HG03558 (cell line): ENCODE data around the gene FBRS.
"Not testable (repeated sequence)": the region's sequence is repeated elsewhere in the genome, so short reads cannot be mapped to it uniquely, and the experiment has no call there.

ENCODE experiments used
- ATAC-seq: cut with Tn5 transposase; IDR thresholded peaks from one replicate; pipeline ENCODE4 v1.9.1; 2021; ENCODE audit warnings: moderate number of reproducible peaks; ENCODE audit not compliant: unreplicated experiment; ENCODE audit errors: extremely low read depth

The FBRS gene

DNA sequence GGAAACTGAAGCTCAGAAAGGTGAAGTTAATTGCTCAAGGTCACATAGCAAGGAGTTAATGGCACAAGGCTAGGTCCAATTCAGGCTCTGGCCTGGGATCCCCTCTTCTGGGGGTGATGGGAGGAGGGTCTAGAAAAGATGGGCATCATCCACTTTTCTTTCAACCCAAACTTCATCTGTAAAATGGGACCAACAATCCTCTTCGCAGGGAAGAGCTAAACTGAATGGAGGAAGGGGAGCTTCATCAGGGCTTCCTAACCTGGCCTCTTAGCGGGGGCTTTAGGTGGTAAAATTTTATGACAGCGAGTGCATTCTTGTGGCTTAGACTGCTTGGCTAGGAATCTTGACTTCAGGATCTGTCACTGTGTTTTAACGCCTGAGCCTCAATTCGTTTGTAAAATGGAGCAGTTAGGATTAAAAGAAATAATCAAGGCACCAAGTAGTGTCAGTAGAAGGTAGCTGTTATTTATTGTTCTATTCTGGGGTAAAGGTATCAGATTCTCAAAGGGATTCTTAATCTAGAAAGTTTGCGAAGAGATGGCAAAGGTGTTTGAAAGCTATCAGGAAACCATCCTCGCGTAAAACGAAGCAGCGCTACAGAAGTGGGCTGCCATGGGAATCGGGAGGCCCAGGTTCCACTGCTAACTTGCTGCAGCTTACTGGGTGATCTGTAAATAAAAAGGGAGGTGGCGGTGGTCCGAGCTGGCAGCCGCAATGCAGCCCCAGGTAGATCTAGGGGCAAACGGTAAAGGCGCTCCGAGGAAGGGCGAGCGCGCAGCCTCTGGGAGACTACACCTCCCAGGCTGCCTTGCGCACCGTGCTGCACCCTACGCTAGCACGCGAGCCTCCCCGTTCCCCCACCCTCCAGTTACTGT is 39.3 kb downstream of the FBRS start:
- ATAC-seq: peak; percentile 61

DNA sequence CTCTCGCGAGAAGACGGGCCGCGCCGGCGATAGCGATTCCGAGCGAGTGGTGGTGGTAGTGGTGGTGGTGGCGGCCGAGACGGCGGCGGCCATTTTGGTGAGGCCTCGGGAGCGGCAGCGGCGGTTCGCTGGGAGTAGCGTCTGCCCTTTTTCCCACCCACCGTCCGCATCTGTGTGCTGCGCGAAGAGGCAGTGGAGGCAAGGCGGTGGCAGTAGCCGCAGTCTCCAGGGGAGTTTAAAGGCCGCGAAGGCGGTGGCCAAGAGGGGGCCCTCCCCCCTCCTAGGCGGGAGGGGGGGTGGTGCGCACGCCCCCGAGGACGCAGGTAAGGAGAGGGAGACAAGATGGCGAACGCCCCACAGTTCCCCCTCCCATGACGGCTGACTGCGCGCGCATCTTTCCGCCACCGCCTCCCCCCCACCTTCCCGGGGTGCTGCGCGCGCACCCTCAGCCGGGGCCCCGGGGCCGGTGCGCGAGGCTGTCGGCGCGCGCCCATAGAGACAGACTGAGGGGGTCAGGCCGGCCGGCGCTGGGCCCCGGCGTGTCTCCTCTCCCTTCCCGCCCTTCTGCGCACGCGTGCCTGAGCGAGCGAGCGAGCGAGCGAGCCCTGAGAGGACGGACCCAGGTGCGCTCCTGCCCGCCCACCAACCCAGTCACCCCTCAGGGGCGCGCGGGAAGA is 40.0 kb downstream of the FBRS start:
- peak; percentile 20 for ATAC-seq

DNA sequence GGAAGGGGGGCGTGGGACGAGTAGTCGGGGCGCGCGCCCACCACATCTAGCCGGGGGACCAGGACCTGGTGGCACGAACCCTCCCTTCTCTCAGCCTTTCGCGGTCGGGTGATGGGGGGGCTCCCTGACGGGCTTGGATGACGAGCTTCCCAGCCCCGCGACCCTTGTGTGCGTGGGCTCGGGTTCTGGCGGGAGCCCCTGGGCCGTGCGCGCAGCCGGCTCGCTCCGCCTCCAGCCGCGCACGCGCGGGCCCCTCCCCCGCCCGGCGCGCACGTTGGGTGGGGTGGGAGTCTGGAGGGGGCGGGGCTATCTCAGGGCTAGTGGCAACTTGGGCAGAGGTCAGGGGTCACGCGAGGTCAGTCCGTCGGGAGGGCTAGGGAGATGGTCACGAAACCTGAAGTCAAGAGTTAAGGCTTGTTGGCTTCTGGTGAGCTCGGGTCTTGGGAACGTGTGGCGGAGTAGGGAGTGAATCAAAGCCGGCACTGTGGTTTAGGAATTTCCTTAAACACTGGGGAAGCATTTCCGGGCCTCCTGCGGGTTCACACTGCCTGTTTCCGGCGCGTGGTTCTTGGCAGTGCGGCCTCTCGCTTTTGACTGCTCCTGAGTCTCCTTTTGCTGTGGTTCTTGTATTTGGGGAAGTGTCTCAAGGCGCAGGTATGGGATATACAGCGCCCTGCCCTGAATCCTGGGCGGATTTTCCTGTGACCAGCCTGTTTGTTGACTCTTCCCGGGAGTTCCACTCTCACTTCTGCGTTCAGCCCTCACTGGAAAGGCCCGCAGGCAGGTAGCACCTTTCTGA is 40.8 kb downstream of the FBRS start, which contains the start of gene SRCAP:
Gene SRCAP, plus strand, starts transcription at position 356 of the 799 bp plus-strand sequence. CDS start 1,654 bp downstream, outside the sequence.
- ATAC-seq: peak; percentile 18

DNA sequence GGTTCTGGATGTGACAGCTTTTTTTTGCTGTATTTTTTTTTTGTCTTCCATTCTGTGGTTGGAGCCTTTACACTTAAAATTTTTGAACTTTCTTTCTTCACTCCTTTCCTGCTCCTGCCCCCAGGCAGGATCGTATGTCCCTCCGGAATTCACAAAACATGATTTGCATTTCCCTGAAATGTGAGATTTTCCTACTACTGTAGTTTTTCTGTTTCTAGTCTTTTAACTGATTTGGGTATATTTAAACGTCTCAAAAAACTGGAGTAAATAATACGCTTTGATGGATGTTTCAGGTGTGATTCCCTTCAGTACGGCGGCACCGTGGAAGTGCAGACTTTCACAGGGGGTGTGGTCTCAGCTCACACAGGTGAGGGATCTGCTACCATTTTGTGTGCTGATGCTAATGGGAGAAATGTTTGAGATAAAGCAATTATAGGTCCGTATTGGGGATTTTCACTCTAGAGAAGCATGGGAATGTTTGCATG is 41.4 kb downstream of the FBRS start:
- ATAC-seq: no peak

DNA sequence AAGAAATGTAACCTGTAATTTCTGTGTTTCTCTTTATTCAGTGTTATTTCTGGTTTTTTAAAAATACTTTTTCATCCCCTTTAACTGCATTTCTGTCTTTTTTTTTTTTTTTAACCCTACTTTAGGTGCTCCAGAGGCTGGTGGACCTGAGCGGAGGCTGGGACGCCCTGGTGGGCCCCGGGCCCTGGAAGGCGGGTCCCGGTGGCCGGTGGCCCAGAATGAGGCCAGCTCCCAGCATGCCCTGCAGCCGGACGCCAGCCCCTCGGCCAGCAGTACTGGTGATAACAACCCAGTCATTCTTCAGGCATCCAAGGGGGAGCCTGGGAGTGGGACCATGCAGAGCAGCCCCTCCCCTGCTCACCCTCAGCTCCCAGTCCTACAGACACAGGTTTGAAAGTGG is 42.3 kb downstream of the FBRS start:
- ATAC-seq: no peak

DNA sequence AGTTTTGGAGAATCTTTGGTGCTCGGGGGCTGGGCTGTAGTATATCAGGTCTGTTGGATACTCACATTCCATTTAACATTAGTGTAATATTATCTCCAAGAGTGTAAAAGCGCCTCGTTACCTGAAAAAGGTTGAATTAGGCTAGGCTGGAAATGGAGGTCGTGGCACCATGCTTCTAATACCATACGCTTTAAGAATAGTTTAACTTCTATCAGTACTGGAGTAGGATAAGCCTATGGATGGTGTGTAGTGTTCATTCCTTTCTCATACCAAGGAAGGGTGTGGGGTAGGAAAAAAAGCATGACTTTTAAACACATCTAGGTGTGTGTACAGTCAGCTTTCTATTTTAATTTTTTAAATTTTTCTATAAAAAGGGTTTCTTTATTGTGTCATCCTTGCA is 42.7 kb downstream of the FBRS start:
- no peak for ATAC-seq

DNA sequence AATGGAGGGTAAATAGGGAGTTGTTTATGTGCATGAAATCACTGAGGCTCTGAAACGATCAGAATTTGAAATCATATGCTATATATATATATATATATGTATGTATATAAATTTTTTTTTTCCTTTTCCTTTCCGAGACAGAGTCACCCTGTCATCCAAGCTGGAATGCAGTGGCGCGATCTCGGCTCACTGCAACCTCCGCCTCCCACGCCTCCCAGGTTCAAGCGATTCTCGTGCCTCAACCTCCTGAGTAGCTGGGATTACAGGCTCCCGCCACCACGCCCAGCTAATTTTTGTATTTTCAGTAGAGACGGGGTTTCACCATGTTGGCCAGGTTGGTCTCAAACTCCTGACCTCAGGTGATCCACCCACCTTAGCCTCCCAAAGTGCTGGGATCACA is 44.8 kb downstream of the FBRS start:
- not testable (repeated sequence) for ATAC-seq

DNA sequence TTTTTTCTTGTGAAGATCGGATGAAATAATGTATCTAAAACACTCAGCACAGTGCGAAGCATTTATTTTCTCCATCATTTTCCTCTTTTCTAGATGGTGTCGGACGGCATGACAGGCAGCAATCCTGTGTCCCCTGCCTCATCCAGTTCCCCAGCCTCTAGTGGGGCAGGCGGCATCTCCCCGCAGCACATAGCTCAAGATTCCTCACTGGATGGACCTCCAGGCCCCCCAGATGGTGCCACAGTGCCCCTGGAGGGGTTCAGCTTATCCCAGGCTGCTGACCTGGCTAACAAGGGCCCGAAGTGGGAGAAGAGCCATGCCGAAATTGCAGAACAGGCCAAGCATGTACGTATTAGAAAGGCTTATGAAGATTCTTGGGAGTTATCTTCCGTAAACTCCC is 45.7 kb downstream of the FBRS start:
- no peak for ATAC-seq

DNA sequence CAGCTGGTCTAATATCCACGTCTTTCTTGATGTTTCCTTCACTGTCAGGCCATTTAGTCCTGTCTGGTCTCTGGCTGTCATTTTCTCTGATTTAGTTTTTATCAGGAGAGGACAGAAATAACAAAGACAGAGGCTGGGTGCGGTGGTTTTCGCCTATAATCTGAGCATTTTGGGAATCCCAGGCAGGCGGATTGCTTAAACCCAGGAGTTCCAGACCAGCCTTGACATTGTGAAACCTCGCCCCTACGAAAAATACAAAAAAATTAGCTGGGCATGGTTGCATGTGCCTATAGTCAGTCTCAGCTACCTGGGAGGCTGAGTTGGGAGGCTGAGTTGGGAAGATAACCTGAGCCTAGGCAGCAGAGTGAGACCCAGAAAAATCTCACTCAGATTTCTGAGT is 47.8 kb downstream of the FBRS start:
- ATAC-seq: no peak

DNA sequence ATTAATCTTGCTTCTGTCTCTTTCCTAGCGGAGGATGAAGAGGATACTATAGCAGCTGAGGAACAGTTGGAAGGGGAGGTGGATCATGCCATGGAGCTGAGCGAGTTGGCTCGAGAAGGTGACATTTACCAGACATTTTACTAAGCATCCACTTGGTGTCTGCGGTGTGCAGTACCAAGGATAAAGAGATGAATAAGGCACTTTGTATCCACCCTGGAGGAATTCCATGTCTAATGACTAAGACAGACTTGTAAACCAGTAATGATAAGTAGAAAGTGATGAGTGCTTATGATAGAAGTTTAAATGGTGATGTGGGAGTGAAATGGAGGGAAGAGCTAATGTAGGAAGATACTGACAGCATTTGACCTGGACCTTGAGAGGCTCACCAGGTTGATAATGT is 52.7 kb downstream of the FBRS start:
- ATAC-seq: no peak

DNA sequence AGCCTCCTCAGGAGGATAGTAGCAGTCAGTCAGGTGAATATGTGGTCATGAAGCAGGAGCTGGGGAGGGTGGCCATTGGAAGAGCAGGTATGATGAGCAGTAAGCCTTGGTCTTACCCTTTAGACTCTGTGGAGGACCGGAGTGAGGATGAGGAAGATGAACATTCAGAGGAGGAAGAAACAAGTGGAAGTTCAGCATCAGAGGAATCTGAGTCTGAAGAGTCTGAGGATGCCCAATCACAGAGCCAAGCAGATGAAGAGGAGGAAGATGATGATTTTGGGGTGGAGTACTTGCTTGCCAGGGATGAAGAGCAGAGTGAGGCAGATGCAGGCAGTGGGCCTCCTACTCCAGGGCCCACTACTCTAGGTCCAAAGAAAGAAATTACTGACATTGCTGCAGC is 53.5 kb downstream of the FBRS start:
- no peak for ATAC-seq

DNA sequence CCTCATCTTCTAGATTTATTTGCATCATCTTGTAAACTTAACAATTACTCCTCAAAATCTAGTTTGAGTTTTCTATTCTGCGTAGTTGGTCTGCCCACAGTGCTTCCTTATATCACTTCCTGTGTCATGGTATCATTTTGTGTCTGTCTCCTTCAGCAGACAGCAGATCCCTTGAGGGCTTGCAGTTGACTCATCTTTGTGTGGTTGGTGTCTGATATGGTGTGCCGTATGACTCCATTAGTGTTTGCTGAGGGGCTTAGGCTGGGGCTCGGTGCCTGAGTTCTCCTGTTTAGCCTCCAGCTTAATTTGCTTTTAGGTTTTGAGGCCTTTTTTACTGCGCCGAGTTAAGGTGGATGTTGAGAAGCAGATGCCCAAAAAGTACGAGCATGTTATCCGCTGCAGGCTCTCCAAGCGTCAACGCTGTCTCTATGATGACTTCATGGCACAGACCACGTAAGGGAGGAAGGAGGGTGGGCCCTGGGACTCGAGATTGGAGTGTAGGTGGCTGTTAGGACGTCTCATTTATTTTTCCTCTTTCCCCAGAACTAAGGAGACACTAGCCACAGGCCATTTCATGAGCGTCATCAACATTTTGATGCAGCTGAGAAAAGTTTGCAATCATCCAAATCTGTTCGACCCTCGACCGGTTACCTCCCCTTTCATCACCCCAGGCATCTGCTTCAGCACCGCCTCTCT is 57.7 kb downstream of the FBRS start:
- ATAC-seq: no peak

DNA sequence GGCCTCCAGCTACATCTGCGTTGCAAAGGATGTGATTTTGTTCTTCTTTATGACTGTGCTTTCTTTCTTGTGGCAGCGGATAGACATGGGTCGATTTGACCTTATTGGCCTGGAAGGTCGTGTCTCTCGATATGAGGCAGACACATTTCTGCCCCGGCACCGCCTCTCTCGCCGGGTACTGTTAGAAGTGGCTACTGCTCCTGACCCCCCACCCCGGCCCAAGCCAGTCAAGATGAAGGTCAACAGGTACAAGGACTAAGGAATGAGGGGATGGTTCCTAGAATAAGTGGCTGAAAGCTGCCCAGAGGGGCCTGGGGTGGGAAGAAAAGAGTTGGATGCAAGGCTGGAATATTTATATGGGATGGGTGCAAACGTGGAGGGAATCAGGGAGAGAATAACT is 61.9 kb downstream of the FBRS start:
- no peak for ATAC-seq
